ENCODE data around the gene DSP.

DNA sequence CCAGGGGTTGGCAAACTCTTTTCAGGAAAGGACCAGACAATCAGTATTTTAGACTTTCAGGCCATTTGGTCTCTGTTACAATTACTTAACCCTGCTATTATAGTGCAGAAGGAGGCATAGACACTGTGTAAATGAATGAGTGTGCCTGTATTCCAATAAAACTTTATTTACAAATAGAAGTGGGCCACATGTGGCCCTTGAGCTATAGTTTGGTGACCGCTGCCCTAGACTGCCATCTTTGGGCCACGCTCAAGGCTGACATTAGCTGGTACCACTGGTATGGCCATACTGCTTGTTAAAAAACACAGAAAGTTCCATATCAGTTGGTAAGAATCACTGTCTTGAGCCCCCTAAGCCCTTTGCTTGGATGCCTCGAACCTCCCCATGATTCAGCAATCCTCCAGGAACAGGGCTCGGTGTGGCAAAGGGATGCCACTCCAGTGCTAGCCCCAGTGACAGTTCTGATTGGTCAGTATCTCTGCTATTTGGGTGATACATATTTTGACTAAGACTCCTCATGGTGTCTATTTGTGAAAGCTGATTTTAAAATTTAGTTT is 25.2 kb downstream of the DSP start:
- TF ChIP-seq, protein P1, sequence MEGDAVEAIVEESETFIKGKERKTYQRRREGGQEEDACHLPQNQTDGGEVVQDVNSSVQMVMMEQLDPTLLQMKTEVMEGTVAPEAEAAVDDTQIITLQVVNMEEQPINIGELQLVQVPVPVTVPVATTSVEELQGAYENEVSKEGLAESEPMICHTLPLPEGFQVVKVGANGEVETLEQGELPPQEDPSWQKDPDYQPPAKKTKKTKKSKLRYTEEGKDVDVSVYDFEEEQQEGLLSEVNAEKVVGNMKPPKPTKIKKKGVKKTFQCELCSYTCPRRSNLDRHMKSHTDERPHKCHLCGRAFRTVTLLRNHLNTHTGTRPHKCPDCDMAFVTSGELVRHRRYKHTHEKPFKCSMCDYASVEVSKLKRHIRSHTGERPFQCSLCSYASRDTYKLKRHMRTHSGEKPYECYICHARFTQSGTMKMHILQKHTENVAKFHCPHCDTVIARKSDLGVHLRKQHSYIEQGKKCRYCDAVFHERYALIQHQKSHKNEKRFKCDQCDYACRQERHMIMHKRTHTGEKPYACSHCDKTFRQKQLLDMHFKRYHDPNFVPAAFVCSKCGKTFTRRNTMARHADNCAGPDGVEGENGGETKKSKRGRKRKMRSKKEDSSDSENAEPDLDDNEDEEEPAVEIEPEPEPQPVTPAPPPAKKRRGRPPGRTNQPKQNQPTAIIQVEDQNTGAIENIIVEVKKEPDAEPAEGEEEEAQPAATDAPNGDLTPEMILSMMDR (IDR thresholded peaks at IDR 0.05 in 8 of 11, conservative IDR thresholded peaks at IDR 0.05 in 3 of 11): no peak
- TF ChIP-seq POLR2A (IDR thresholded peaks at IDR 0.05): no peak

All from spleen (tissue), 7 donors.